IPS-18c (cell line): ENCODE results near the gene FES.
"Not testable (repeated sequence)": the region's sequence is repeated elsewhere in the genome, so short reads cannot be mapped to it uniquely, and the experiment has no call there.

Source experiments
- H3K4me3 ChIP-seq: 2 replicates; pipeline ENCODE4 v1.7.0; 2013; ENCODE audit warnings: low read depth, mild to moderate bottlenecking, low read length, moderate library complexity; ENCODE audit not compliant: insufficient read depth
- H3K9me3 ChIP-seq: one replicate; pipeline ENCODE4 v1.6.1; 2013; ENCODE audit warnings: mild to moderate bottlenecking, low read length, moderate library complexity; ENCODE audit not compliant: control insufficient read depth, insufficient read depth

FES gene

GRCh38 chr15:90883976-90884718, at the start of gene FES:
FES (plus strand) TSS chr15:90884504; CDS start chr15:90885046, 542 bp downstream.
- Histone ChIP-seq H3K9me3 (no peaks in the 10 kb centered on the region), H3K4me3 (peak within 1 kb of the TSS; percentile 31)

- H3K9me3 ChIP-seq: no peaks in the 10 kb centered on the region
- no peak overlapping the region for H3K4me3 ChIP-seq
Observed at GRCh38 chr15:90834626-90835025, 49.7 kb upstream of the FES start.

GRCh38 chr15:90836296-90836871, 47.9 kb upstream of the FES start:
- Histone ChIP-seq H3K9me3 (no peaks in the 10 kb centered on the region), H3K4me3 (no peak overlapping the region)

- H3K9me3 ChIP-seq: no peaks in the 10 kb centered on the region
- no peak overlapping the region for H3K4me3 ChIP-seq
Observed at GRCh38 chr15:90837094-90837493, 47.2 kb upstream of the FES start.

- Histone ChIP-seq H3K9me3 (no peaks in the 10 kb centered on the region), H3K4me3 (no peak overlapping the region)
Observed at GRCh38 chr15:90838139-90838538, 46.2 kb upstream of the FES start.

- Histone ChIP-seq H3K9me3 (no peaks in the 10 kb centered on the region), H3K4me3 (no peak overlapping the region; the same call in 1 of the 2 replicates)
Observed at GRCh38 chr15:90838544-90838943, 45.8 kb upstream of the FES start.

GRCh38 chr15:90839187-90840071, 44.9 kb upstream of the FES start:
- Histone ChIP-seq H3K9me3 (no peaks in the 10 kb centered on the region), H3K4me3 (peak overlapping the region; percentile 20; the same call in 1 of the 2 replicates)

GRCh38 chr15:90840157-90840855, 44.0 kb upstream of the FES start:
- no peaks in the 10 kb centered on the region for H3K9me3 ChIP-seq
- H3K4me3 ChIP-seq: peak overlapping the region; percentile 20; the same call in 1 of the 2 replicates

GRCh38 chr15:90840954-90841353, 43.4 kb upstream of the FES start:
- H3K4me3 ChIP-seq: no peak overlapping the region
- no peaks in the 10 kb centered on the region for H3K9me3 ChIP-seq

- Histone ChIP-seq H3K9me3 (no peaks in the 10 kb centered on the region), H3K4me3 (no peak overlapping the region)
Observed at GRCh38 chr15:90844696-90845095, 39.6 kb upstream of the FES start.

- no peak overlapping the region for H3K4me3 ChIP-seq
- H3K9me3 ChIP-seq: no peaks in the 10 kb centered on the region
Observed at GRCh38 chr15:90845201-90845949, 38.9 kb upstream of the FES start.

GRCh38 chr15:90849424-90849823, 34.9 kb upstream of the FES start:
- not testable (repeated sequence) for H3K9me3 ChIP-seq, H3K4me3 ChIP-seq

GRCh38 chr15:90851114-90851513, 33.2 kb upstream of the FES start:
- H3K4me3 ChIP-seq: no peak overlapping the region
- no peaks in the 10 kb centered on the region for H3K9me3 ChIP-seq

- Histone ChIP-seq H3K9me3 (no peaks in the 10 kb centered on the region), H3K4me3 (no peak overlapping the region)
Observed at GRCh38 chr15:90851940-90852339, 32.4 kb upstream of the FES start.

GRCh38 chr15:90855139-90855538, 29.2 kb upstream of the FES start:
- Histone ChIP-seq H3K9me3 (no peaks in the 10 kb centered on the region), H3K4me3 (no peak overlapping the region)

GRCh38 chr15:90857337-90857736, 27.0 kb upstream of the FES start:
- Histone ChIP-seq H3K4me3 (no peak overlapping the region), H3K9me3 (no peaks in the 10 kb centered on the region)
